H1 (cell line): ENCODE results near the gene FGD4.

Source experiments
- CTCF ChIP-seq, 3 experiments: IDR thresholded peaks; 1 replicate in 2 of 3; 2 replicates in 1 of 3; pipeline versions ENCODE4 v1.5.1 to v1.6.1; 2011; ENCODE audit warnings: low read length in 3 of 3, mild to moderate bottlenecking in 3 of 3, inconsistent platforms in 2 of 3, low read depth in 1 of 3, moderate library complexity in 1 of 3; ENCODE audit not compliant: insufficient read depth in 1 of 3; ENCODE audit errors: control extremely low read depth in 1 of 3
- E2F6 ChIP-seq: IDR thresholded peaks from 2 replicates; pipeline ENCODE4 v1.6.1; 2012; ENCODE audit warnings: inconsistent platforms
- MAX ChIP-seq: IDR thresholded peaks from 2 replicates; pipeline ENCODE4 v1.6.1; 2012; ENCODE audit warnings: inconsistent platforms
- NRF1 ChIP-seq: IDR thresholded peaks from 2 replicates; pipeline ENCODE4 v1.6.1; 2011; ENCODE audit warnings: mild to moderate bottlenecking, low read depth, low read length, improper control_type of control experiment

- TF ChIP-seq CTCF (IDR thresholded peaks at IDR 0.05; ENCODE audit: control extremely low read depth in 1 of 3, insufficient read depth in 1 of 3, low read depth in 1 of 3, low read length in 3 of 3) (no peak), E2F6 (no peak), NRF1 (no peak), MAX (no peak)
Measured at GRCh38 chr12:32446316-32447119, 47.2 kb downstream of the FGD4 start.
